Measurements from ENCODE around the gene HSD3B1.

HSD3B1 gene

DNA sequence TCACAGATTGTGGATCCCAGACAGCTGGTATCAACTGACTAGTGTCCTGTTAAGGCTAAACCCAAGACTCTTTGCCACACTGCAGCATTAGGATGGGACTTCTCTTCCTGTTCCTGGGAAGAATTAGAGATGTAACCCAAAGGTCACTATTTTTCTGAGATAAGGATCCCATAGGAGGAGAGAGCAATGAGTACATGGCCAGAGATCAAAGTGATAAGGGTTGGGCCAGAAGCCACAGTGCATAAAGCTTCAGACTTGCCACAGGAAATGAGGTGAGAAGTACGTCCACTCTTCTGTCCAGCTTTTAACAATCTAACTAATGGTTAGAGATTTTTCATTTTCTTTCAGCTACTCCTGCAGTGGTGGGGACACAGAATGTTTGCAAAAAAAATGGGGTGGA, at the start of gene HSD3B1:
HSD3B1 (plus strand) TSS at position 270 of the 400 bp plus-strand sequence. CDS start 267 bp downstream, outside the sequence.
- no peak within 1 kb of the TSS for H3K4me3 ChIP-seq (ENCODE audit: low read length, poor library complexity, severe bottlenecking)
- no peaks in the 10 kb centered on the region for H4K20me1 ChIP-seq (ENCODE audit: insufficient read depth, low read length, poor library complexity, severe bottlenecking)
- H3K27me3 ChIP-seq (ENCODE audit: insufficient read depth, low read length, poor library complexity, severe bottlenecking) = no peaks in the 10 kb centered on the region
- H3K36me3 ChIP-seq (ENCODE audit: insufficient read depth, low read length) = no peaks in the 10 kb centered on the region
- H3F3A ChIP-seq (ENCODE audit: low read depth) = no peaks in the 10 kb centered on the region
- no peak within 1 kb of the TSS for H3K9ac ChIP-seq (ENCODE audit: low read depth, low read length, poor library complexity, severe bottlenecking)
- TF ChIP-seq EZH2phosphoT487 (IDR thresholded peaks at IDR 0.05; ENCODE audit: borderline replicate concordance) = no peak
- TF ChIP-seq, protein P1, sequence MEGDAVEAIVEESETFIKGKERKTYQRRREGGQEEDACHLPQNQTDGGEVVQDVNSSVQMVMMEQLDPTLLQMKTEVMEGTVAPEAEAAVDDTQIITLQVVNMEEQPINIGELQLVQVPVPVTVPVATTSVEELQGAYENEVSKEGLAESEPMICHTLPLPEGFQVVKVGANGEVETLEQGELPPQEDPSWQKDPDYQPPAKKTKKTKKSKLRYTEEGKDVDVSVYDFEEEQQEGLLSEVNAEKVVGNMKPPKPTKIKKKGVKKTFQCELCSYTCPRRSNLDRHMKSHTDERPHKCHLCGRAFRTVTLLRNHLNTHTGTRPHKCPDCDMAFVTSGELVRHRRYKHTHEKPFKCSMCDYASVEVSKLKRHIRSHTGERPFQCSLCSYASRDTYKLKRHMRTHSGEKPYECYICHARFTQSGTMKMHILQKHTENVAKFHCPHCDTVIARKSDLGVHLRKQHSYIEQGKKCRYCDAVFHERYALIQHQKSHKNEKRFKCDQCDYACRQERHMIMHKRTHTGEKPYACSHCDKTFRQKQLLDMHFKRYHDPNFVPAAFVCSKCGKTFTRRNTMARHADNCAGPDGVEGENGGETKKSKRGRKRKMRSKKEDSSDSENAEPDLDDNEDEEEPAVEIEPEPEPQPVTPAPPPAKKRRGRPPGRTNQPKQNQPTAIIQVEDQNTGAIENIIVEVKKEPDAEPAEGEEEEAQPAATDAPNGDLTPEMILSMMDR (conservative IDR thresholded peaks at IDR 0.05; ENCODE audit: low read length) = no peak
- no peaks in the 10 kb centered on the region for H3K4me1 ChIP-seq (ENCODE audit: insufficient read depth, low read length, poor library complexity, severe bottlenecking)
- H2AFZ ChIP-seq (ENCODE audit: low read length) = no peak within 1 kb of the TSS
- no peaks in the 10 kb centered on the region for H3K79me2 ChIP-seq (ENCODE audit: insufficient read depth, low read length)
- no peaks in the 10 kb centered on the region for H3K9me3 ChIP-seq (ENCODE audit: insufficient read depth, low read depth, low read length)
- H3K4me2 ChIP-seq (ENCODE audit: low read depth, low read length, poor library complexity, severe bottlenecking) = no peak within 1 kb of the TSS
- no peaks in the 10 kb centered on the region for H3K9me2 ChIP-seq (replicated peaks; ENCODE audit: low read depth, low read length)

DNA sequence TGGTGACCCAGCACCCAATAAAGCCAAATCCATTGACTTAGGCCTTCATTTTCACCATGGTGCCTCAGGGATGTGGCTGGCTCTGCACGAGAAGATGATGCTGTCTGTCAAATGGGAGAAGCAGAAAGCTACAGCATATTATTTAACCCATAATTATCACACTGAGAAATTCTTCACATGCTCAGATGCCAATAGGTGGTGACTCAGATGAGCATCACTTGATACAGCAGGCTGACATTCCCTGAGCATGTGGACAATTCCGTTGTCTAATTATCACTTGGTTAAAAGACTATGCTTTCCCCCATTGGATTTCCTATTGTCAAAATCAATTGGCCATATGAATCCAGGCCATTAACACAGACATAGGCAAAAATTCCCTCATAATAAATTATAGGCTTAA, 44.0 kb upstream of the HSD3B1 start:
- H3K9me2 ChIP-seq (replicated peaks; ENCODE audit: low read depth, low read length) = no peaks in the 10 kb centered on the region
- H3K36me3 ChIP-seq (ENCODE audit: insufficient read depth, low read length) = no peaks in the 10 kb centered on the region
- no peaks in the 10 kb centered on the region for H3K79me2 ChIP-seq (ENCODE audit: insufficient read depth, low read length)
- H4K20me1 ChIP-seq (ENCODE audit: insufficient read depth, low read length, poor library complexity, severe bottlenecking) = no peaks in the 10 kb centered on the region
- H3K4me2 ChIP-seq (ENCODE audit: low read depth, low read length, poor library complexity, severe bottlenecking) = no peak overlapping the region
- no peak overlapping the region for H2AFZ ChIP-seq (ENCODE audit: low read length)
- TF ChIP-seq, protein P1 (conservative IDR thresholded peaks at IDR 0.05; ENCODE audit: low read length) = no peak
- no peak for TF ChIP-seq EZH2phosphoT487 (IDR thresholded peaks at IDR 0.05; ENCODE audit: borderline replicate concordance)
- H3K9me3 ChIP-seq (ENCODE audit: insufficient read depth, low read depth, low read length) = no peaks in the 10 kb centered on the region
- no peaks in the 10 kb centered on the region for H3K27me3 ChIP-seq (ENCODE audit: insufficient read depth, low read length, poor library complexity, severe bottlenecking)
- H3K9ac ChIP-seq (ENCODE audit: low read depth, low read length, poor library complexity, severe bottlenecking) = no peak overlapping the region
- H3K4me1 ChIP-seq (ENCODE audit: insufficient read depth, low read length, poor library complexity, severe bottlenecking) = no peaks in the 10 kb centered on the region
- no peak overlapping the region for H3K4me3 ChIP-seq (ENCODE audit: low read length, poor library complexity, severe bottlenecking)
- no peaks in the 10 kb centered on the region for H3F3A ChIP-seq (ENCODE audit: low read depth)

DNA sequence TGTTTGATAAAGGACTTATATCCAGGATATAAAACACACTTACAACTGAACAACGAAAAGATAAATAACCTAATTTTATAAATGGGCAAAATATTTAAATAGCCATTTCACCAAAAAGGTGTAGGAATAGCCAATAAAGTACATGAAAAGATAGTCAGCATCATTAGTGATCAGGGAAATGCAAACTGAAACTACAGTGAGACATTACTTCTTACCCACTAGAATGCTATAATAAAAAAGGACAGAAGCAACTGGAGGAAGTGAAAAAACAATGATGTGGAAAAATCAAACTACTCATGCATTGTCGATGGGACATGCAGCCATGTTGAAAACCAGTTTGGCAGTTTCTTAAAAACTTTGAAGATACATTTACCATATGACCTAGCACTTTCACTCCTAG, 43.4 kb upstream of the HSD3B1 start:
- Histone ChIP-seq H3K27me3 (ENCODE audit: insufficient read depth, low read length, poor library complexity, severe bottlenecking) (no peaks in the 10 kb centered on the region), H3K9ac (ENCODE audit: low read depth, low read length, poor library complexity, severe bottlenecking) (no peak overlapping the region), H3K9me3 (ENCODE audit: insufficient read depth, low read depth, low read length) (no peaks in the 10 kb centered on the region), H3K9me2 (replicated peaks; ENCODE audit: low read depth, low read length) (no peaks in the 10 kb centered on the region), H3K4me2 (ENCODE audit: low read depth, low read length, poor library complexity, severe bottlenecking) (no peak overlapping the region), H3K36me3 (ENCODE audit: insufficient read depth, low read length) (no peaks in the 10 kb centered on the region), H3K79me2 (ENCODE audit: insufficient read depth, low read length) (no peaks in the 10 kb centered on the region), H3K4me1 (ENCODE audit: insufficient read depth, low read length, poor library complexity, severe bottlenecking) (no peaks in the 10 kb centered on the region), H3F3A (ENCODE audit: low read depth) (no peaks in the 10 kb centered on the region), H2AFZ (ENCODE audit: low read length) (no peak overlapping the region), H4K20me1 (ENCODE audit: insufficient read depth, low read length, poor library complexity, severe bottlenecking) (no peaks in the 10 kb centered on the region), H3K4me3 (ENCODE audit: low read length, poor library complexity, severe bottlenecking) (no peak overlapping the region)
- TF ChIP-seq, protein P1 (conservative IDR thresholded peaks at IDR 0.05; ENCODE audit: low read length) = no peak
- TF ChIP-seq EZH2phosphoT487 (IDR thresholded peaks at IDR 0.05; ENCODE audit: borderline replicate concordance) = no peak

Data from Loucy (cell line).